Stimulated activated CD8-positive, alpha-beta memory T cell treated with anti-CD3 and anti-CD28 coated beads, Interleukin-7, amount 100 ng/mL, for 4 hours (primary cell): ENCODE measurements around the gene SLC38A3.

Experiments used
- DNase-seq, 2 donors: peaks; one replicate each; pipeline ENCODE4 v3.0.0-alpha.2; 2020; ENCODE audit warnings: low read depth in 2 of 2

SLC38A3 gene

DNA sequence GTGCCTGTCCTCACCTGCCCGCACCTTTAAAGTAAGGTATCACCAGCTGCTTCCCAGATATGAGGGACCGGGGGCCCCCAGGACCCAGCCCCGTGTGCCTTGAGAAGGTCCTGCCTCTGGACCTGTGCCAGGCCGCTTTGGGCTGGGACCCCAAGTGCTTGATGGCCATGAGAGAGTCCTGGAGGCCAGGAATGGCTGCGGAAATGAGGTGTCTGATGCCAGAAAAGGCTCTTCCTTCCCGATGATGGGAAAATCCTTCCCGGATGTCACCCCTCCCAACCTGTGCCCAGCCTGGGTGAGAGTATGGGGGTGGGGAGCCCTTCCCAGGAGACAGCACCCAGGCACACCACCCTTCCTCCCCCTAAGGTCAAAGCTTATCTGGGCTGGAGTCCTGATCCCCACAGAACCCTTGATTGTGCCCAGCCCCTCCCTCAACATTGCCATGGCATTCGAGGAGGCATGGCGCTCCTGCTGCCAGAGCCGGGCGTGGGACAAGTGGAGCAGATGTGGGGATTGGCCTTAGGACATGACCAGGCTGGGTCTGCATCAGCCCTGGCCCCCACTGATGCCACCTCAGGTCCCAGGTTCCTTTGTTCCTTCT lies 35.7 kb upstream of the SLC38A3 start:
- no peak for DNase-seq

DNA sequence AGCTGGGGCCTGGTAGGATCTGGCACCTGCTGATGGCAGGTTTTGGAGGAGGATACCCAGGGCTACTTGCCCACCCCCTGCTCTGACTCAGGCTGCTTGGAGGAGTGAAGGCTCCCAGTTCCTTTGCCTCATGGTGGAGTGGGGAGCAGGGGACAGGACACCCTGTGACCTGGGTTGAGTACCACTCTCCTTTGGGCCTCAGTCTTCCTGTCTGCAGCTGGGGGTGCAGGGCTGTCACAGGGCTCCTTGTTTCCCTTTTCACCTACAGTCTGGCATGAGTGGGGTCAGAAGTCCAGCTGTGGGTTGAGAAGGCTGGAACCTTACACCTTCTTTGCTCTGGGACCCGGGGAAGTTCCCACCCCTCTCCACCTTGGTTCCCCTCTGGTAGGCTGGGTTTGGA lies 35.2 kb upstream of the SLC38A3 start:
- DNase-seq, result no peak

DNA sequence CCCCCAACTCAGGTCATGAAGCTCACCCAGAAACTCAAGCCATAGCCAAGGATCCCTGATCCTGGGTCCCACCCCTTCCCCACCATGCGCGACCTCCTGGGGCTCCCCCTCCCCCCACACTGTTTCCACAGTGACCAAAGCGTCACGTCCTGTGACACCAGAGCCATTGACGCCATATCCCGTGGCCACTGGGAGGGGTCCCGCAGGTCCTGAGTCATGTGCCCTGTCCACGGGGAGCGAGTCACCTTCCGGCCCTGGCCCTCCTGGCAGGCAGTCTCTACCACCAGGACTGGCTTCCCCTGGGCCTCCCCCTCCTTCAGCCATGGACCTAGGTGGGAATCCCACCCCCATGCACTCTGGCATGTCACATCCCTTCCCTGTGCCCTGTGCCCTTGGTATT lies 34.4 kb upstream of the SLC38A3 start:
- no peak for DNase-seq

DNA sequence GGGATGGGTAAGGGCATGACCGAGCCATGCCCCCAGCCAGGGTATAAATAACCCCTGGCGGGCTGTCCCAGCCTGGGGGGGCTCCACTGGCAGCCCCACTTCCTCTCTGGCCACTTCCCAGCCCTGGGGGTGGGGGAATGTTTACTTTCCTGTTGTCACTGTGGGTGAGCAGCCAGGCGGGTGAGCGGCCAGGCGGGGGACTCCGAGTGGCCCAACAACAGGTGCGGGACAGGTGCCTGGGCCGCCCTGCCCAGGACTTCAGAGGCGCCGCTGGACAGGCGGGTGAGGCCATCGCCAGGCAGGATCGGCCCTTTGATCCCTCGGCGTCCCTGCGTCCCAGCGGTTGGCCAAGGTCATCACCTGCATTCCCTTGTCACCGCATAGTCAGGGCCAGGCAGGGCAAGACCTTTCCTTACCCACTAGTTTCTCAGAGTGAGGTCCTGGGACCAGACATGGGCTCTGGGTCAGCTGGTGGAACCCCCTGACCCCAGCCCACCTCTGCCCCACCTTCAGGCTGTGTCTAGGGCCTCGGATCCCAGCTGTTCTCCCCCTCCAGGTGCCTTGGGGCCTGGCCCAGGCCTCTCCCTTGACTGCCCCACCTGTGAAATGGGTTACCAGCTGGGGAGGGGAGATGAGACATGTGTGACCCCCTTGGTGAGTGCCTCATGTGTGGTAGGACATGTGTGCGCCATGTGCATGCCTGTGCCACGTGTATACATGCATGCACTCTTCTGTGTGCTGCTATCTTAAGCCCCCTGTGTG lies 33.4 kb upstream of the SLC38A3 start:
- no peak for DNase-seq

- no peak for DNase-seq
Measured at GRCh38 chr3:50172626-50173220, 32.3 kb upstream of the SLC38A3 start.

DNA sequence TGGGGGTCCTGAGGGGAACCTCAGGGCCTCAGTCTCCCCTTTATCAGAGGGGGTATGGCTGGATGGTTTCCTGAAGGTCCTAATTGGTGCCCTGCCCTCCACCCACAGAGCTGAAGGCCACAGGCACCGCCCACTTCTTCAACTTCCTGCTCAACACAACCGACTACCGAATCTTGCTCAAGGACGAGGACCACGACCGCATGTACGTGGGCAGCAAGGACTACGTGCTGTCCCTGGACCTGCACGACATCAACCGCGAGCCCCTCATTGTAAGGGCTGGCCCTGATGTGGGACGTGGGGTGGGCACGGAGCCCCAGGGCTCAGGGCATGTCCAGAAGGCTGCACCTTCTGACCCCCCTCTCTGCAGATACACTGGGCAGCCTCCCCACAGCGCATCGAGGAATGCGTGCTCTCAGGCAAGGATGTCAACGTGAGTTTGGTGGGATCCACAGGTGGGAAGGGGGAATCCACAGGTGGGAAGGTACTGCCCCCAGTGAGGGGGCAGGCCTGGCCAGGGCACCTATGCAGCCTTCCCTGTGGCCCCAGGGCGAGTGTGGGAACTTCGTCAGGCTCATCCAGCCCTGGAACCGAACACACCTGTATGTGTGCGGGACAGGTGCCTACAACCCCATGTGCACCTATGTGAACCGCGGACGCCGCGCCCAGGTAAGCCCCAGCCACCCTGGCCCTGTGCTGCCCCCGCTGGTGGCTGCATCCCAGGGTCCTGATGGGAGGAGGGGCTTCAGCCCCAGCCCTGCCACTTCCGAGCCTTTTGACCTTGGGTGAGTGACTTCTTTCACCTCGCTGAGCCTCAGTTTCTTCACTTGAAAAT lies 31.2 kb upstream of the SLC38A3 start:
- DNase-seq, result no peak

- DNase-seq, result no peak
Measured at GRCh38 chr3:50174517-50174895, 30.6 kb upstream of the SLC38A3 start.

DNA sequence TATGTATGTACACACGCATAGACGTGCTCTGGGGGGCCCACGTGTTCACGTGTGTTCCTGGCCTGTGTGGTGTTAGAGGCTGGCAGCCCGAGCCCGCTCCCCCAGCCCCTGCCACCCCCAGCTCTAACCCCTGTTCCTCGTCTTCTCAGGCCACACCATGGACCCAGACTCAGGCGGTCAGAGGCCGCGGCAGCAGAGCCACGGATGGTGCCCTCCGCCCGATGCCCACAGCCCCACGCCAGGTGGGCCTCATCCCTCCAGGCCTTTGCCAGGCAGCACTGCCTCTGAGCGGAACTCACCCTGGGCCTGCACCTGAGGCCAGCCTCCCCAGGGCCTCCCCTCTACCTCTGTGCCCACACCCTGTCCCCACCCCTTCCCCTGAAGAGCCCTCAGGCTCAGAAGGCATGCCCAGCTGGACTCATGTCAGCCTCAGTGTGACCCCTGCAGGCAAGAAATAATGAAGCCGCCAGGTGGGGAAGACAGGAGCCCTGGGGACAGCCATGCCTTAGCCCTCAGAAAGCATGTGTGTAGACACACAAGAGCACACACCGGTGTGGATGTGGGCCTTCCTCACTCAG lies 30.0 kb upstream of the SLC38A3 start:
- DNase-seq, result no peak

DNA sequence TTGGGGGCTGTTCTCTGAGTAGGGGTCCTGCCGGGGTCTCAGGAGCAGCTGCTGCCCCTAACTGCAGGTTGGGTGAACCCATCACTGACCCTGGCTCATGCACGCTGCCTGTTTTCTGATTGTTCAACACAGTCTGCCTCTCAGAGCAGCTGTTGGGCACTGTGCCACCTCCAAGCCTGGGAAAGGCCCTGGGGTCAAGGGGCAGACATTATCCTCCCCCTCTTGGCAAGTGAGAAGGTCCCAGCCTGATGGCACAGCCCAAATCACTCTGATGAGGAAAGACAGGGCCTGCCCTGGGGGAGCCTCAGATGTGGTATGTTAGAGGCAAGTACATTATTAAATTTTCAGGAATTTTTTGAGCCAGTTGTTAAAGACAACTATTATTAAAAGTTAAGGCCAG lies 27.7 kb upstream of the SLC38A3 start:
- DNase-seq, result no peak

DNA sequence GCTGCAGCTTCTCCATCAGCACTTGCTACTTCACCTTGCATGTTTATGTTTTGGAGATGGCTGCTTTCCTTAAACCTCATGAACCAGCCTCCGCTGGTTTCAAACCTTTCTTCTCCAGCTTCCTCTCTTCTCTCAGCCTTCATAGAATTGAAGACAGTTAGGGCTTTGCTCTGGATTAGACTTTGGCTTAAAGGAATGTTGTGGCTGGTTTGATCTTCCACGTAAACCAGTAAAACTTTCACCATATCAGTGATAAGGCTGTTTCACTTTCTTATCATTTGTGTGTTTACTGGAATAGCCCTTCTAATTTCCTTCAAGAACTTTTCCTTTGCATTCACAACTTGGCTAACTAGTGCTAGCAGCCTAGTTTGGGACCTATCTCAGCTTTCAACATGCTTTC lies 25.4 kb upstream of the SLC38A3 start:
- DNase-seq, result no peak

- DNase-seq, result no peak
Measured at GRCh38 chr3:50181985-50182384, 23.1 kb upstream of the SLC38A3 start.

DNA sequence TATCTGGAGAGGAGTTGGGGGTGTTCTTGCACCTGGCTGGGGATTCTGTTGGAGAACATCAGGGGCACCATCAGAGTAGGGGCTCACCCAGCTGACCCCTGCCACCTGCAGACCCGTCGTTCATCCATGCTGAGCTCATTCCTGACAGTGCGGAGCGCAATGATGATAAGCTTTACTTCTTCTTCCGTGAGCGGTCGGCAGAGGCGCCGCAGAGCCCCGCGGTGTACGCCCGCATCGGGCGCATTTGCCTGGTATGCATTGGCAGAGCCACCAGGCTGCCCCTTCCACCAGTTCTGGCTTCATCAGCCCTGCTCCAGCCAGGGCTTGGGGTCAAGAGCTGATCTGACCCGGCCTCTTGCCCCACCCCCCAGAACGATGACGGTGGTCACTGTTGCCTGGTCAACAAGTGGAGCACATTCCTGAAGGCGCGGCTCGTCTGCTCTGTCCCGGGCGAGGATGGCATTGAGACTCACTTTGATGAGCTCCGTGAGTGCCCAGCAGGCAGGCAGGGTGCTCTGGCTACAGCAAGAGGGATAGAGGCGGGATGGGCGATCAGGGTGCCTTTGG lies 22.5 kb upstream of the SLC38A3 start:
- DNase-seq, result no peak

DNA sequence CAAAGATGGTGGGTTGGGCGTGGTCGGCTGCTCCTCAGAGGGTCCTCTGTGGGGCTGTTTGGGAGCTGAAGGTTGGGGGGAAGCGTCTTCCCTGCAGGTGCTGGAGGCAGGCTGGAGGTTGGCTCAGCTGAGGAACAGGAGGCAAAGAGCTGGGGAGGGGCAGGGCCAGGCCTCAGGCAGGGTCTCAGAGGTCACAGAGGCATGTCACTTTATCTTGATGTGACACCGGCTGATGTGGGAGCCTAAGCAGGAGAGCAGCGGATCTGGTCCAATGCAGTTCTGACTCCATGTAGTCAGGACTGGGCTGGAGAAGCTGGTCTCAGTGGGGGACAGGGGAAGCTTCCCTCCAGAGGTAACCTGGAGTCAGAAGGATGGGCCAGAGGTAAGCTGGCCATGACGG lies 21.3 kb upstream of the SLC38A3 start:
- no peak for DNase-seq

- no peak for DNase-seq
Measured at GRCh38 chr3:50184242-50184978, 20.7 kb upstream of the SLC38A3 start.

DNA sequence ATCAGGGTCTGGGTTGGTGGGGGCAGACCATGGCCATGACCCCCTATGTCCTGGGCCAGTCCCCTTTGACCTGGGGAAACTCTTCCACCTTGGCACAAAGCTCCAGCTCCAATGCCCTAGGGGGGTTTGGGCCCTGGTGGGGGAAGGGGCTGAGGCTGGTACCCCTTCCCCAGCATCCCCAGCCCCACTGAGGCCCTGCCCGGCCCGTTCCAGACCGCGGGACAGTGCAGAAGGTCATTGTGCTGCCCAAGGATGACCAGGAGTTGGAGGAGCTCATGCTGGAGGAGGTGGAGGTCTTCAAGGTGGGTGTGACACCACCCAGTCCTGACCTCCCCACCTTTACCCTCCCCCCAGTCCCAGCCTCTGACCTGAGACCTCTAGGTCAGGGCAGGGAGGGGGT lies 19.8 kb upstream of the SLC38A3 start:
- DNase-seq, result no peak

- DNase-seq, result no peak
Measured at GRCh38 chr3:50186096-50186495, 19.0 kb upstream of the SLC38A3 start.

- DNase-seq, result no peak
Measured at GRCh38 chr3:50187750-50188149, 17.3 kb upstream of the SLC38A3 start.

DNA sequence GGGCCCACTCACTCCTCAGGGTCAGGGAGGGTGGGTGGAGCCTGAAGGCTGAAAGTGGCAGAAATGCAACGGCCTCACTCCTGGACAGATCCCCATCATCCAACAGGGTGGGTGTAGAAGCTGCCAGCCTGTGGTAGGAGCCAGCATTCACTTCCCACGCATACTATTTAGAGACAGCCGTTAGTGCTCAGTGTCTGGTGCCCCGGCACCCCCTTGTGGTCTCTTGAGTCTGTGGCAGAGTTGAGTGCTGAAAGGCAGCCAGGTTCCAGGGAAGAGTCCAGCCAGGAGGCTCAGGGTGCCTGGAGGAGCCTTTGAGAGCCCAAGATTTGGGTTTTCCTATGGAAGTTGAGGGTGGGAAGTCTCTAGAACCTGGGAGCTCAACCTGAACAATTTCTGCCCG lies 15.8 kb upstream of the SLC38A3 start:
- DNase-seq, result no peak

GRCh38 chr3:50189989-50190388 lies 15.1 kb upstream of the SLC38A3 start:
- no peak for DNase-seq

- DNase-seq, result no peak
Measured at GRCh38 chr3:50190936-50191660, 14.0 kb upstream of the SLC38A3 start, which contains the start of gene GNAT1. Gene GNAT1 (plus strand): TSS chr3:50191610. CDS start chr3:50191726, 116 bp downstream.
